Activated T-cell treated with anti-CD3 and anti-CD28 coated beads, Interleukin-2, amount 50 U/mL, for 1 hour (primary cell): ENCODE results near the gene EID3.
"Not testable (repeated sequence)": the region's sequence is repeated elsewhere in the genome, so short reads cannot be mapped to it uniquely, and the experiment has no call there.

Source experiments
- DNase-seq: peaks from one replicate; pipeline ENCODE4 v3.0.0-alpha.2; 2020

EID3 gene

DNA sequence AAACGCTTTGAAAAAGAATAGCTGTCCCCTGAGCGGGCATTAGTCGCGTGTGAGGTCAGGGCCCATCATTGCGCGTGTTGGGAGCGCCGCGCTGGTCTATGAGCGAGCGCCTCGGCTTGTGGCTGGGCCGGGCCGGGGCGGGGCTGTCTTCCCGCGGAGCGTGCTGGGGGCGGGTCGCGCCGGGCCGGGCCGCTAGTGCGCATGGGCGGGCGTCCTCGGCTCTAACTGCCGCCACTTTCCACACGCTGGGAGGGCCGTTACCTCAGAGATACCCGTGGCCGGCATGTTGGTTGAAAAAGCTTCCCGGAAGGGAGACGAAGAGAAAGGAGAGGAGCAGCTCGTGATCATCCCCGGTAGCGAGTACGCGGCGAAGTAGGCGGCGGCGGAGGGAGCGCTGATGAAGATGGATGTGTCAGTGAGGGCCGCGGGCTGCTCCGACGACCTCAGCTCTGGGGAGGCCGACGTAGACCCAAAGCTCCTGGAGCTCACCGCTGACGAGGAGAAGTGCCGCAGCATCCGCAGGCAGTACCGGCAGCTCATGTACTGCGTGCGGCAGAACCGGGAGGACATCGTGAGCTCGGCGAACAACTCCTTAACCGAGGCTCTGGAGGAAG, at the start of gene EID3:
Gene EID3 (plus strand): TSS at position 202 of the 614 bp plus-strand sequence. CDS start 196 bp downstream, at position 398.
- DNase-seq = peak; percentile 95

DNA sequence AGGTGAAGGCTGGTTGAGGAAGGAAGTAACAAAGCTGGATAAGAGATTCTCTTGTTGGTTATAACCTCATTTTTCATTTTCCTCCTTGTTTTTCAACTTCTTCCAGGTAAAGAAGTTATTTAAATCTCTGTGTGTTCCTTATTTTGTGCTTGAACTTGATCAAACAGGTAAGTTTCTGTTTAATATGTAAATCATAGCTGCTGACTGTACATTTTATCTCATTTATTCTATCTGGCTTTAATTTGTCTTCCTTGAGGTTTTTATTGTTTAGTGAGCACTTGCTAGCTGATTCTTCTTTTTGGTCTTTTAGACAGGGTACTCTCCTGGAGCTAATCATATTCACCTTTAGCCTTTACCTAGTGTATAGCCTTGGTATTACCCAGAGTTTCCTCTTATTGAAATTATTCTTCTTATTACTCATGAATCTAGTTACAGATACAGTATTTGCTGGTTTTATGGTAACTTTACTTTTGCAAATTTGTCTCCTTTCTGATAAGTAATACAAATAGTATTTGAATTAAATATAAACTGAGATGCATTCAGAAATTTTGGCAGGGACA, 45.5 kb upstream of the EID3 start:
- no peak for DNase-seq

DNA sequence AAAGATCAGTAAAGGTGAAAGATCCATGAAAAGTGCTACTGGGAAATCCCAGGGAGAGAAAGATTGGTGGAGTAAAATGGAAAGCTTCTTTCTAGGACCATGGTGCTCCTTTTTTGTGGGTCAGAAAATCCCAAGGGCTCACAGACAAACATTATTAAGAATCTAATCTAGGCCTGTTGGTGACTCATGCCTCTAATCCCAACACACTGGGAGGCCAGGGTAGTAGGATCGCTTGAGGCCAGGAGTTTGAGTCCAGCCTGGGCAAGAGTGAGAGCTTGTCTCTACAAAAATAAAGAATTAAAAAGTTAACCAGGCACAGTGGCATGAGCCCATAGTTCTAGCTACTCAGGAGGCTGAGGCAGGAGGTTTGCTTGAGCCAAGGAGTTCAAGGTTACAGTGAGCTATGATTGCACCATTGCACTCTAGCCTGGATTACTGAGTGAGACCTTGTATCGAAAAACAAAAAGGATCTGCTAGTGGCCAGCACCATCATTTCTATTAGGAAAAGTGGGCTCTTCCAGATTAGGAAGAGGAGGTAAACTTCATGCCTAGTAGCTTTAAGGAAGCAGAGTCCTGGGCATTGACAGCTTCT, 45.0 kb upstream of the EID3 start:
- DNase-seq = no peak

DNA sequence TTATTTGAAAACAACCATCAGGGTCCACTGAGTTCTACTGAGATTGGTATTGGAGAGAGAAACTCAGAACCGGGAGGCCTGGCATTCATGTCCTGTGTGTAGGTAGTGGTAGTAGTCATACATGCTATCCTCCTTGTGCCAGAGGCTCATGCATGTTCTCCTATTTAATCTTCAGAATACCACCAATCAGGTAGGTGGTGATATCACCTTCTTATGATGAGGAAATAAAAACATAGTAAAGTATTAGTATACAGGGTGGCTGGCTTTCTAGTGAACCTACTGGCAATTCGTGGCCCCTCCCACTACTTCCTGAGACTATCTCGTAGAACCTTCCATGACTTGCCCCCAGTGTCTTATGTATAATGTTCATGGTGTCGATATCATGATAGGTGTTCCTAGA, 40.5 kb upstream of the EID3 start:
- DNase-seq = no peak

DNA sequence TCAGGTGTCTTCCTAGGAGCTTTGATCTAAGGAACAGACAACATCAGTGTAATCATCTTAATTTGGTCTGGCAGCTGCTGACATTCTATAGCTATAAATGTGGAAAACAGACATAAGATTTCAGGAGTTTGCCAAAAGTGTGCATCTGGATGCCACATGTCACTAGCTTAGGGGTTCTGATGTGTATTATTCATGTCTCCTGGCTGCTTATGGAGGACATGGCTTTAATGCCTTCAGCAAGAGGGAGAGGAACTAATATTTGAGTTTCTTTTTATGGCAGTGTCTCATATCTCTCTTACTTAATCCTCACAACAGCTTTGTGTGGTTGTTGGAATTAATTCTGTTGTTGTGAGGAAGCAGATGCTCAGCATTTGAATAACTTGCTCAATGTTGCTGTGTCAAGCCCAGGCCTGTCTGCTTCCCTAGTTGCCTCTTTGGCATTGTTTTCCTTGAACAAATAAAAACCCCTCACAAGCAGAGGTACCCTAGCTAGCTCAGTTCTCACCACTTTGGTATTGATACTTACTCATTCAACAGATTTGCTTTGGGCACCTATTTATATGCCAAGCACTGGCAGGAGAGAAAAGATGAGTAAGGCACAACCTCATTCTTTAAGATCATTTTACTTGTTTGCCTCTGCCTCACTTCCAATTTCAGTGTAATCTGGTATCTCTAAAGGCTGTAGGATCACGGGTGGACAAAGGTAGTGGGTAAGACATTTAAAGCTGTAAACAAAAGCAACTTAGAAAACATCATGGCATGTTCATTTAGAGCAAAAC, 39.8 kb upstream of the EID3 start:
- no peak for DNase-seq

DNA sequence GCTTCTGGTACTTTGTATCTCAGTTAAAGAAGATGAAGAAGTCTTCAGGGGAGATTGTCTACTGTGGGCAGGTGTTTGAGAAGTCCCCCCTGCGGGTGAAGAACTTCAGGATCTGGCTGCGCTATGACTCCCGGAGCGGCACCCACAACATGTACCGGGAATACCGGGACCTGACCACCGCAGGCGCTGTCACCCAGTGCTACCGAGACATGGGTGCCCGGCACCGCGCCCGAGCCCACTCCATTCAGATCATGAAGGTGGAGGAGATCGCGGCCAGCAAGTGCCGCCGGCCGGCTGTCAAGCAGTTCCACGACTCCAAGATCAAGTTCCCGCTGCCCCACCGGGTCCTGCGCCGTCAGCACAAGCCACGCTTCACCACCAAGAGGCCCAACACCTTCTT, 38.1 kb upstream of the EID3 start:
- not testable (repeated sequence) for DNase-seq

DNA sequence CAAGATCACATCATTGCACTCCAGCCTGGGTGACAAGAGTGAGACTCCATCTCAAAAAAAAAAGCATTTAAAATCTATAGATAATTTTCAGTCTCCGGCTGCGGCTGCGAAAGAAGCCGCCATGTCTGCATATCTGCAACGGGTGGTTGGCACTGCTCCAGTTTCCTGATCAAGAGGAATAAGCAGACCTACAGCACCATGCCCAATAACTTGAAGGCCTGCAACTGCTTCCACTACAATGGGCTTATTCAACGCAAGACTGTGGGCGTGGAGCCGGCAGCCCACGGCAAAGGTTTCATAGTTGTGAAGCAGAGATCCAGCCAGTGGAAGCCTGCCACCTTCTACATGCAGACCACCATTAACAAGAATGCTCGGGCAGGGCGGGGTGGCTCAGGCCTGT, 30.6 kb upstream of the EID3 start:
- no peak for DNase-seq

DNA sequence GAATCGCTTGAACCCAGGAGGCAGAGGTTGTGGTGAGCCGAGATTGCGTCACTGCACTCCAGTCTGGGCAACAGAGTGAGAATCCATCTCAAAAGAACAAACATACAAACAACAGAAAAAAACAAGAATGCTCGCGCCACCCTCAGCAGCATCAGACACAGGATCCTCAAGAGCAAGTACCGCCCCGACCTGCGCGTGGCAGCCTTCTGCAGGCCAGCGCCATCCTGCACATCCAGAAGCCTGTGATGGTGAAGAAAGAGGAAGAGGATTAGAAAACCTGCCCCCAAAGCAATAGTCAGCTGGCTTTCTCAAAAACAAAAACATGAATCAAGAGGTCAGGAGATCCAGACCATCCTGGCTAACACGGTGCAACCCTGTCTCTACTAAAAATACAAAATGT, 30.0 kb upstream of the EID3 start:
- no peak for DNase-seq

DNA sequence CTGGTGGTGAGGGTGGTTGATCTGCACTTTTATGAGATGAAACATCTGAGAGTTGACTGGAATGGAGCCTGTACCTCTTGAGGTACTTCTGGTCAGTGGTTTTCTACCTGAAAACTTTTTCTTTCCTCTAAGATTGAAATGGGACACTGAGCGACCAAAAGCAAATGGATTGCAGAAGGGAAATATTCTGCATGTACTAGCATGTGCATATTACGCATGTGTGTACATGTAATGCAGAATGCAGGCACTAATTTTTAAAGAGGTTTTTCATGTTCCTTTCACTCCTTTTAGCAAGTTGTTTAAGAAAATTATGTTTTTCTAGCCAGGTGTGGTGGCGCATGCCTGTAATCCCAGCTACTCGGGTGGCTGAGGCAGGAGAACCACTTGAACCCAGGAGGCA, 28.7 kb upstream of the EID3 start:
- no peak for DNase-seq

DNA sequence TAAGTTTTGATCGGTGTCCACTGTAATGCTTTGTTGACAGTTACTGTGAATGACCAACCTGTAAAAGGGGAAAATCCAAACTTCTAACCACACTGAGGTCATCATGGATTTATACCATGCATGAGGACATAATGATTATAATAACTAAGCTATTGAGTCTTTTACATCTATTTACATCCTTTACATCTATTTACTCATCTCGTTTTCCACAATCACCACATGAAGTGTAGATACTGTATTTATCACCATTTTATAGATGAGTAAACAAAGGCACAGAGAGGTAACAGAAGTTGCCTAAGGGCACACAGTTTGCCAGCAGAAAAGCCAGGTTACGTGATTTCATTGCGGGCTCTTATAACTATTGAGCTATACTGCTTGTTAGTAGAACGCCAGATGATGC, 27.9 kb upstream of the EID3 start:
- no peak for DNase-seq

DNA sequence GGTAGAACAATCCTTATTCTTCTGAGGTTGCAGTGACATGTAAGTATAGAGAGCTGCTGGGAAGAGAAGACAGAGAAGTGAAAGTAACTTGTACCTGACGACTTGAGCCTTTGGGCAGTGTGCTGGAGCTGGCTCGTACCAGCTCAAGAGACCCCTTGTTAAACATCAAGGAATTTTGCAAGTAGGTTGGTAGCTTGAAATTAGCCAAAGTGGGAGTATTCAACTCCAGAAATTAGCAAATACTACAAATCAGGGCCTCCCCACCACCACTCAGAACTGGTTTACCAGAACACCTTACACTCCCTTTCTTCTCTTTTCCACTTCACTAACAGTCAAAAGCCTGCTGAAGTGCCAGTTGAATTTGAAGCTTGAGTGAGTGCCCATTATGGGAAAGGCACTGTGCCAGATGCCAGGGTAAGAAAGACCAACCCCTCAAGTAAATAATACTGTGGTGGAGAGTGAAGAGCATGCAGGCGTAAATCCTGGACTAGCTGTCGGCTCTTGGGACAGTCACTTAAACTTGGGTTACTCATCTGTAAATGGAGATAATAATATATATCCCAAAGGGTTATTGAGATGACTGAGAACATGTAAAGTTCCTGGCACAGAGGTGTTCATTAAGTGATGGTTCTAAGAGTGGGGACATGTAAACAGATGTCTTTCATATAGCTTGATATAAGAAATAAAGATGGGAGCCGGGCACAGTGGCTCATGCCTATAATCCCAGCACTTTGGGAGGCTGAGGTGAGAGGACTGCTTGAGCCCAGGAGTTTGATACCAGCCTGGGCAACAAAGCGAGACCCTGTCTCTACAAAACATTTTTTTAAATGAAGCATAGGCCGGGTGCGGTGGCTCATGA, 27.0 kb upstream of the EID3 start:
- no peak for DNase-seq

DNA sequence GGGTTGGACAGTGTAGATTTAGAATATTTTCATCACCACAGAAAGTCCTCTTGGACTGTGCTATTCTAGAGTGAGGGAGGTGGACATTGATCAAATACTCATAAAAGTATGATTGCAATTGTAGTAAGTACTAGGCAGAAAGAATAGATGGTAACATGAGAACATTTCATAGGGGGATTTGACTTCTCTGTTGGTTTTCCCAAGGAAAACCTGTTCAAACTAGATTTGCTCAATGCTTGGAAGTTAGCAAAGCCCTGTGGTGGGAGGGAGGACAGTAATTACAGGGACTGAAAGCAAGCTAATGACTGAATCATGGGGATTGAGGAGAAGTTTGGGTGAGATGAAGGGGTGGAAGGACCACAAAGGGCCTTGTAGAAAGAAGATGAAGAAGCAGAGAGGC, 24.4 kb upstream of the EID3 start:
- no peak for DNase-seq

DNA sequence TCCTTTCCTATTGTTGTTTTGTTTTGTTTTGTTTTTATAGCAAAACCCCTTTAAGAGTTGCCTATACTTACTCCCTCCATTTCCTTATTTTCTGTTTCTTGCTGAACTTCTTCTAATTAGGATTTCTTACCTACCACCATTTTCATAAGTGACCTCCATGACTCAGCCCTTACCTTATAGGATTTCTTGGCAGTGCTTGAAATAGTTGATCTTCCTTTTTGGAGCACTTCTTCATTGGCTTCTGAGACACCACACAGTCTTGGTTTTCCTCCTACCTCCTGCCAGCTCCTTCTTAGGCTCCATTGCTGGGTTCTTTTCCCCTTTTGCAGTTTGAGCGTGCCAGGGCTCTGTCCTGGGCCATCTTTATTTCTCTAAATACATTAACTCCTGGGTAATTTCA, 23.4 kb upstream of the EID3 start:
- DNase-seq = no peak

DNA sequence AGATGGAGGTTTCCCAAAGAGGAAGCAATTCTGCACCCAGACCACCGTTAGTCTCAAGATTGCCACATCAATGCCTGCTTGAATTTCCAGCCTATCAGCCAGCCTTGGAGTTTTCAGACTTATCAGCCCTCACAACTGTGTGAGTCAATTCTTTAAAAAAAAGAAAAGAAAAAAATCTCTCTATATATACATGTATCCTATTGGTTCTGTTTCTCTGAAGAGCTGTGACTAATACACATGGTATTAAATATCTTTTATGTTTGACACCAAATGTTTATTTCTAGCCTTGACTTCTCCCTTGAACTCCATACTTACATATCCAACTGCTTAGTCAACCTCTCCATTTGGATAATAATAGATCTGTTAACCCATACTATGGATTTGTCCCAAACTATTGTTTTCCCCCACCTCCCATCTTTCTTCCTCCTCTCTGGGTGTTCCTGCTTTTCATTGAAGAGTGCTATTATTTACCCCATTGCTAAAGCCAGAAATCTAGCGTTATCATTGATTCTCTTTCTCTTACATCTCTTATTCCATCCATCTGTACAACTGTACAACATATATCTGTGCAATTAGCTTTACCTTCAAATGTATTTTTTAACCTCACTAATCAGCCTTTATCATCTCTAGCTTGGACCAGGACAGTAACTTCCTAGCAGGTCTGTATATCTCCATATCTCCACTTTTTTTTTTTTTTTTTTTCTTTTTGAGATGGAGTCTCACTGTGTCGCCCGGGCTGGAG, 22.7 kb upstream of the EID3 start:
- DNase-seq = no peak

DNA sequence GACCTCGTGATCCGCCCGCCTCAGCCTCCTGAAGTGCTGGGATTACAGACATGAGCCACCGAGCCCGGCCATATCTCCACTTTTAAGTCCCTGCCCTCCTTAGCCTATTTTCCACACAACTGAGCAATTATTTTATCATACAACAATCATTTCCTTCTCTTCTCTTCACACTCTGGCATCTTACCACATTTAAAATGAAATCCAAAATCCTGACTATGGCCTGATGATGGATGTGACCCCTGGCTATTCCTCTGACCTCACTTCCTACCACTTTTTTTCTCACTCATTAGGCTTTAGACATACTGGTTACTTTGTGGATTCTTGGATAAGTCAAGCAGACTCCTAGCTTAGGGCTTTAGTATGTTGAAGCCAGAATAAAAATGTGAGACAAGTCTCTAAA, 21.9 kb upstream of the EID3 start:
- DNase-seq = no peak

DNA sequence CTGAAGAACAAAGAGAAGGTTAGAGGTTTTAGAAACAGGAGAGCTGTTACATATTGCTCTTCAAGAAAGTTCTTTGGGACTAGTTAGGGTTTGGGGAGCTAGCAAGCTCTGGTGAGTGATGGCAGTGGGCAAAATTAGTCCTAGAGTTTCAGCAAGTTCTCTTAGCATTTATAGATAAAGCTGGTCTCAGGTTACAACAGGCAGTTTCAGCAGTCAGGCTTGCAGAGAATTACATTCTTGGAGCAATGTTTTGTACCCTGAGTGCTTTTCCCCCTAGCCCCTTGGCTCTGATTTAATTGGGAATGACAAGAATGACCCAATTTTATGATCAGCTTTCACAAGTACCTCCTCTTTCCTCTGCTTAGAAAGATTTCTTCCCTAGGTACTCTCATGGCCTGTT, 21.4 kb upstream of the EID3 start:
- no peak for DNase-seq

DNA sequence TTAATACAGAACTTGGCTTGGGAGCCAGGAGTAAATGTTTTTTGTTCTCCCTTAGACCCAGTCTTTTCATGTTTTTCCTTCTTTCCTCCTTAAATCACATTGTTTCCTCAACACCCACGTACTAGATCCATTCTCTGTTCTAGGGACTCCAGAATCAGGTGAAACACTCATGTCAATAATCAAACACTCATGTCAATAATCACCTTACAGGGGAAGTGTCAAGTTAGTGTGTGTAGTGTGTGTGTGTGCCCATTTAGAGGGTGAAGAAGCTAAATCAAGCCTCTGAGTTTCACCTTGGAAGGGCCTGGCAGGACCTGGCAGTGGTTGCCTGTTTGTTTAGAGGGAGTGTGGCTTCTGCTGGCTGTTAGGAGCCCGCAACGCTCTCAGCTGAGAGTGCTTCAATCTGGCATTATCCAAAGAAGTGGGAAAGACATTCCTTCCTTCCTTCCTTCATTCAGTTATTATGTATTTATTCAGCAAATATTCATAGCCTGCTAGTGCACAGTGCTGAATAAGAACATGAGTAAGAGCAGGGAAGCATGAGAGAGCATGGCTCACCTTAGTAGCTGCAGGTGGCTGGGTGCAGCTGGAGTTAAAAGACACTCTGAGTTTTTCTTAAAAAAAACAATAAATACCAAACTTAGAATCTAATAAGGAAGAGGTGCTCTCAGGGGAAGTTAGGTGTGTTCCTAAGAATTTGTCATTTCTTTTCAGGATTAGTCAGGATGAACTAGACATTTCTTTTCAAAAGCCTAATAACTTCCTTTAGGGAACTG, 17.6 kb upstream of the EID3 start:
- DNase-seq = no peak

DNA sequence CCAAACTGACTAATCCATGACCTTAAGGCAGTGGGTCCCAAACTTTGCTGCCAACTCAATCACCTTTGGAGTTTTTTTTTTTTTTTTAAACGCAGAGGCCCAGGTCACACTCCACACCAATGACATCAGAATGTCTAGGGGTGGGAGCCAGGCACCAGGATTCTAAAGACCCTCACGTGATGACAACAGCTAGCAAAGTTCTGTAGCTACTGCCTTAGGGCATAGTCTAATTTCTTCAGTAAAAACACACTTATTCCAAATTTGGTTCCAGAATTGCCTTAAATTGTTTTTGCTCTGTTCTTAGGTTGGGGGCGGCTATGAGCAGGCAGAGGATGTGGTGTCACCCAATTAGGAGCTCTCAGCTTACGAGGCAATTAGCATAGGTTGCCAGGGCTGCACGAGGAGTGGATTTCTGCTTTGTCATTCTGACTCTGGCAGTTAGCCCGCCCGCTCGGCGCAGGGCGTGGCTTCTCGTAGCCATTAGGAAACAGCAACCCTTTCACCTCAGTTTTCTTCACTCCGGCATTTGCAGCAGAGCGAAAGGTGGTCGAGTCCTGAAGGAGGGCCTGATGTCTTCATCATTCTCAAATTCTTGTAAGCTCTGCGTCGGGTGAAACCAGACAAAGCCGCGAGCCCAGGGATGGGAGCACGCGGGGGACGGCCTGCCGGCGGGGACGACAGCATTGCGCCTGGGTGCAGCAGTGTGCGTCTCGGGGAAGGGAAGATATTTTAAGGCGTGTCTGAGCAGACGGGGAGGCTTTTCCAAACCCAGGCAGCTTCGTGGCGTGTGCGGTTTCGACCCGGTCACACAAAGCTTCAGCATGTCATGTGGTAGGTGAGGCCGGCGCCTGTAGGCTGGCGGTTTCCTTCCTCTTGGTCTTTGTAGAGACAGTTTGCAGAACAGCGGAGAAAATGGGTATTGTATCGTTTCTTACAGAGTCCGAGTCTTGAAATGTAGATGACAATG, 16.7 kb upstream of the EID3 start:
- peak; percentile 85 for DNase-seq

DNA sequence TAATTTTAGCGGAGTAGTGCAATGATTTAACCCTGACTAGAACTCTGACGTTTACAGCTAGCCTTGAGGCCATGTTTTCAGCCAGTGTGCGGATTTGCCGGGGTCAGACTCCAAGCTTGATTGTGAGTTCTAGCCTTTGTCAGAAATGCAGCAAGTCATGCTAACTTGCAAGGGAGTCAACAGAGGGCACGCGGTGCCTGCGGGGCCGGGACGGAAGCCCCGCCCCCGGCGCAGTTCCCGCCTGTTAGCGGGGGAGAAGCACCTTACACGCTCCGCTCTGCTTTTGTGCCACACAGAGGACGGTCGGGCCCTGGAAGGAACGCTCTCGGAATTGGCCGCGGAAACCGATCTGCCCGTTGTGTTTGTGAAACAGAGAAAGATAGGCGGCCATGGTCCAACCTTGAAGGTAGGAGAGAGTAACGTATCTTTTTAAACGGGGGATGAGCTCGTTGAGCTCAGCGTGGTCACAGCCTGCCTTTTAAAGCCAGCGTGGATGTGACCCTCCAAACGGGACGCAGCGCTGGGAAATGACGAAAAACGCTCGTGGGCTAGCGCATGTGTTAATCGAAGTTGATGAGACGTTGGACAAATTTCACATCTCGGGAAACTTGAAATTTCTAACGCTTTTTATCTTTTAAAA, 14.8 kb upstream of the EID3 start:
- DNase-seq = peak; percentile 87

DNA sequence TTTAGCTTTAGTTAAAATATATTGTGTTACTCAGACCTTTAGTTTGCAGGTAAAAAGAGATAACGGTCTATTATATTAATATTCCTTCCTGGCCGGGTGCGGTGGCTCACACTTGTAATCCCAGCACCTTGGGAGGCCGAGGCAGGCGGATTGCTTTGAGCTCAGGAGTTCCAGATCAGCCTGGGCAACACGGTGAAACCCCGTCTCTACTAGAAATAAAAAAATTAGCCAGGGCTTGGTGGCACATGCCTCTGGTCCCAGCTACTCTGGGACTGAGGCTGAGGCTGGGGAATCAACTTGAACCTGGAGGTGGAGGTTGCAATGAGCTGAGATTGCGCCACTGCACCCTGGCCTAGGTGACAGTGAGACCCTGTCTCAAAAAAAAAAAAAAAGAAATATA, 13.2 kb upstream of the EID3 start:
- DNase-seq = no peak
